H1 (cell line): Measurements from ENCODE around the gene CSNK1G2. TPM values are rescaled to one million over a fixed set of nuclear protein-coding genes. Genes with fewer than 3 reads are reported as not detected.

Experiments
- CTCF ChIA-PET: fragments of 300-600 bp; sonication (Branson Sonifier 250); formaldehyde crosslinking; loops from one replicate; lab custom pipeline; 2021; ENCODE audit not compliant: partially characterized antibody; lab: Charles Lee
- POLR2A ChIA-PET: fragments of 300-600 bp; sonication (Branson Sonifier 250); formaldehyde crosslinking; loops from one replicate; lab custom pipeline; 2021; ENCODE audit warnings: inconsistent platforms; ENCODE audit not compliant: partially characterized antibody; lab: Charles Lee
- DNase-seq, 2 experiments: peaks; one replicate each; pipeline versions ENCODE4 v3.0.0 to v3.0.0-alpha.2; 2010 to 2022; ENCODE audit warnings: low spot score in 2 of 2, low read depth in 1 of 2, mixed read lengths in 1 of 2
- FAIRE-seq: peaks from 2 replicates; lab custom pipeline; 2011; peaks lifted over from hg19 to GRCh38; lab: Jason Lieb, UNC
- H2AFZ ChIP-seq: 2 replicates; pipeline ENCODE4 v1.8.1; 2012; ENCODE audit warnings: low read length, inconsistent platforms
- H2AK5ac ChIP-seq: 2 replicates; pipeline ENCODE4 v1.6.1; 2013; ENCODE audit warnings: low read depth, low read length
- H2BK120ac ChIP-seq: replicated peaks from 2 replicates; pipeline ENCODE3; 2013; ENCODE audit warnings: low read depth, low read length, inconsistent platforms
- H2BK12ac ChIP-seq: 2 replicates; pipeline ENCODE4 v1.6.1; 2013; ENCODE audit warnings: low read depth, low read length
- H2BK15ac ChIP-seq: 2 replicates; pipeline ENCODE4 v1.6.1; 2013; ENCODE audit warnings: low read length
- H2BK20ac ChIP-seq: 2 replicates; pipeline ENCODE4 v1.6.1; 2013; ENCODE audit warnings: low read length
- H2BK5ac ChIP-seq: 2 replicates; pipeline ENCODE4 v1.6.1; 2013; ENCODE audit warnings: low read depth, low read length
- H3K14ac ChIP-seq: 2 replicates; pipeline ENCODE4 v1.6.1; 2013; ENCODE audit warnings: inconsistent platforms; ENCODE audit not compliant: insufficient read length
- H3K18ac ChIP-seq: 2 replicates; pipeline ENCODE4 v1.6.1; 2013; ENCODE audit warnings: low read length; ENCODE audit errors: extremely low read depth
- H3K23ac ChIP-seq: 2 replicates; pipeline ENCODE4 v1.6.1; 2013; ENCODE audit warnings: inconsistent platforms; ENCODE audit not compliant: insufficient read length
- H3K23me2 ChIP-seq: 2 replicates; pipeline ENCODE4 v1.6.1; 2013; ENCODE audit warnings: low read depth, low read length
- H3K27ac ChIP-seq: 2 replicates; pipeline ENCODE4 v1.6.1; 2011; ENCODE audit warnings: low read depth, low read length, inconsistent platforms
- H3K27me3 ChIP-seq, 4 experiments: replicated peaks in 1 of 4; 1 replicate in 1 of 4; 2 replicates in 3 of 4; pipeline versions ENCODE4 v1.6.1 to v1.8.1; 2011 to 2013; ENCODE audit warnings: low read length in 3 of 4, mild to moderate bottlenecking in 3 of 4, inconsistent platforms in 2 of 4, mixed read lengths in 2 of 4, moderate library complexity in 1 of 4; ENCODE audit not compliant: control insufficient read depth in 3 of 4, insufficient read depth in 3 of 4; ENCODE audit errors: extremely low read depth in 1 of 4
- H3K36me3 ChIP-seq, 4 experiments: 2 replicates each; pipeline versions ENCODE4 v1.6.1 to v1.8.1; 2011 to 2013; ENCODE audit warnings: mild to moderate bottlenecking in 4 of 4, low read length in 3 of 4, moderate library complexity in 2 of 4, control low read depth in 1 of 4, inconsistent platforms in 1 of 4; ENCODE audit not compliant: insufficient read depth in 4 of 4, control insufficient read depth in 2 of 4
- H3K4ac ChIP-seq: replicated peaks from 2 replicates; pipeline ENCODE3; 2013; ENCODE audit warnings: low read length, low read depth, mixed read lengths, inconsistent platforms; ENCODE audit not compliant: insufficient read length
- H3K4me1 ChIP-seq, 4 experiments: replicated peaks in 1 of 4; 1 replicate in 1 of 4; 2 replicates in 3 of 4; pipeline versions ENCODE4 v1.6.1 to v1.8.1; 2011 to 2013; ENCODE audit warnings: low read length in 3 of 4, inconsistent platforms in 2 of 4, mixed read lengths in 1 of 4; ENCODE audit not compliant: insufficient read depth in 4 of 4, control insufficient read depth in 3 of 4
- H3K4me2 ChIP-seq, 2 experiments: 2 replicates each; pipeline versions ENCODE4 v1.6.1 to v1.8.1; 2011 to 2013; ENCODE audit warnings: low read depth in 2 of 2, low read length in 2 of 2, control low read depth in 1 of 2, inconsistent platforms in 1 of 2, mild to moderate bottlenecking in 1 of 2; ENCODE audit not compliant: insufficient read depth in 1 of 2
- H3K4me3 ChIP-seq, 4 experiments: fragments of 200-600, 300-600 bp in 1 of 4; sonication (generic), shearing (Covaris generic), sonication (Bioruptor Twin) in 1 of 4; 2 replicates each; pipeline versions ENCODE4 v1.5.1 to v1.8.1; 2011 to 2016; ENCODE audit warnings: low read length in 4 of 4, low read depth in 3 of 4, control low read depth in 2 of 4, inconsistent platforms in 2 of 4, mild to moderate bottlenecking in 2 of 4, mixed read lengths in 1 of 4, moderate library complexity in 1 of 4; ENCODE audit not compliant: insufficient read depth in 2 of 4; ENCODE audit errors: extremely low read depth in 1 of 4
- H3K56ac ChIP-seq: replicated peaks from 2 replicates; pipeline ENCODE3; 2013; ENCODE audit warnings: low read depth, mild to moderate bottlenecking, mixed read lengths, low read length, inconsistent platforms; ENCODE audit not compliant: insufficient read length
- H3K79me1 ChIP-seq: 2 replicates; pipeline ENCODE4 v1.6.1; 2013; ENCODE audit warnings: low read depth, low read length, control low read depth
- H3K79me2 ChIP-seq, 2 experiments: 2 replicates each; pipeline versions ENCODE4 v1.6.1 to v1.8.1; 2012 to 2013; ENCODE audit warnings: low read length in 2 of 2, mild to moderate bottlenecking in 2 of 2, inconsistent platforms in 1 of 2; ENCODE audit not compliant: insufficient read depth in 2 of 2, control insufficient read depth in 1 of 2
- H3K9ac ChIP-seq, 4 experiments: replicated peaks in 1 of 4; 1 replicate in 1 of 4; 2 replicates in 3 of 4; pipeline versions ENCODE4 v1.6.1 to v1.8.1; 2011 to 2013; ENCODE audit warnings: low read depth in 3 of 4, low read length in 3 of 4, control low read depth in 2 of 4, mild to moderate bottlenecking in 2 of 4, moderate library complexity in 2 of 4, inconsistent platforms in 1 of 4; ENCODE audit errors: extremely low read depth in 1 of 4
- H3K9me3 ChIP-seq, 2 experiments: 2 replicates each; pipeline versions ENCODE4 v1.6.1 to v1.8.1; 2012 to 2013; ENCODE audit warnings: mild to moderate bottlenecking in 2 of 2, moderate library complexity in 2 of 2, control low read depth in 1 of 2, inconsistent platforms in 1 of 2, low read depth in 1 of 2, low read length in 1 of 2, mixed read lengths in 1 of 2; ENCODE audit not compliant: insufficient read depth in 2 of 2
- H4K20me1 ChIP-seq, 2 experiments: replicated peaks in 1 of 2; 2 replicates each; pipeline versions ENCODE3 to v1.8.1; 2011 to 2013; ENCODE audit warnings: inconsistent platforms in 2 of 2, low read length in 2 of 2, mild to moderate bottlenecking in 1 of 2; ENCODE audit not compliant: insufficient read depth in 2 of 2, control insufficient read depth in 1 of 2
- H4K5ac ChIP-seq: 2 replicates; pipeline ENCODE4 v1.6.1; 2013; ENCODE audit warnings: low read length, low read depth, mixed read lengths, inconsistent platforms; ENCODE audit not compliant: insufficient read length
- H4K8ac ChIP-seq: 2 replicates; pipeline ENCODE4 v1.8.0; 2013; ENCODE audit warnings: mild to moderate bottlenecking, moderate library complexity, low read length, inconsistent platforms; ENCODE audit not compliant: insufficient read depth; ENCODE audit errors: extremely low read depth
- H4K91ac ChIP-seq: replicated peaks from 2 replicates; pipeline ENCODE3; 2013; ENCODE audit warnings: low read length, mixed read lengths, inconsistent platforms; ENCODE audit not compliant: insufficient read length
- ATF3 ChIP-seq: IDR thresholded peaks from 2 replicates; pipeline ENCODE4 v1.6.1; 2011; ENCODE audit warnings: low read depth, mild to moderate bottlenecking, low read length; ENCODE audit not compliant: insufficient read depth
- BRCA1 ChIP-seq: IDR thresholded peaks from 2 replicates; pipeline ENCODE4 v1.6.1; 2012; ENCODE audit warnings: low read depth, low read length, improper control_type of control experiment
- CBX8 ChIP-seq: fragments of 300-800, 300-1000 bp; sonication (generic); IDR thresholded peaks from 2 replicates; pipeline ENCODE4 v1.7.1; 2016; ENCODE audit warnings: low read depth, low read length, borderline replicate concordance
- CTCF ChIP-seq, 3 experiments: IDR thresholded peaks; 1 replicate in 2 of 3; 2 replicates in 1 of 3; pipeline versions ENCODE4 v1.5.1 to v1.6.1; 2011; ENCODE audit warnings: low read length in 3 of 3, mild to moderate bottlenecking in 3 of 3, inconsistent platforms in 2 of 3, low read depth in 1 of 3, moderate library complexity in 1 of 3; ENCODE audit not compliant: insufficient read depth in 1 of 3; ENCODE audit errors: control extremely low read depth in 1 of 3
- MAFK ChIP-seq: IDR thresholded peaks from 2 replicates; pipeline ENCODE4 v1.6.1; 2012; ENCODE audit warnings: low read depth, mild to moderate bottlenecking, improper control_type of control experiment, low read length
- NRF1 ChIP-seq: IDR thresholded peaks from 2 replicates; pipeline ENCODE4 v1.6.1; 2011; ENCODE audit warnings: mild to moderate bottlenecking, low read depth, low read length, improper control_type of control experiment
- POU5F1 ChIP-seq: IDR thresholded peaks from 2 replicates; pipeline ENCODE4 v1.6.1; 2011; ENCODE audit warnings: low read depth, mild to moderate bottlenecking, low read length, moderate library complexity
- RXRA ChIP-seq: IDR thresholded peaks from 2 replicates; pipeline ENCODE4 v1.6.1; 2011; ENCODE audit warnings: low read depth, mild to moderate bottlenecking, low read length, moderate library complexity; ENCODE audit not compliant: insufficient read depth
- SIRT6 ChIP-seq: IDR thresholded peaks from one replicate; pipeline ENCODE4 v1.7.1; 2012; ENCODE audit warnings: low read length, inconsistent platforms
- SP2 ChIP-seq: IDR thresholded peaks from 2 replicates; pipeline ENCODE4 v1.6.1; 2012; ENCODE audit warnings: mild to moderate bottlenecking, low read length, inconsistent platforms
- SP4 ChIP-seq: IDR thresholded peaks from 2 replicates; pipeline ENCODE4 v1.6.1; 2012; ENCODE audit warnings: low read length, inconsistent platforms
- TBP ChIP-seq: IDR thresholded peaks from 2 replicates; pipeline ENCODE4 v1.6.1; 2011; ENCODE audit warnings: low read depth, low read length, improper control_type of control experiment
- WGBS, 2 experiments: shearing (Covaris generic) in 1 of 2; methylation state at CpG; one replicate each; pipeline versions ENCODE4 v1.1.6 to v1.1.7; 2013 to 2015; ENCODE audit warnings: low lambda C conversion rate in 2 of 2, mixed read lengths in 2 of 2, inconsistent platforms in 1 of 2, low coverage in 1 of 2, missing lambda C conversion rate in 1 of 2; ENCODE audit not compliant: insufficient replicate concordance in 2 of 2, insufficient coverage in 1 of 2, insufficient read length in 1 of 2; ENCODE audit errors: extremely low coverage in 1 of 2, missing lambda C conversion rate in 1 of 2; 5-methylcytosine and 5-hydroxymethylcytosine counted together
- polyA plus RNA-seq, 7 experiments: library from polyadenylated mRNA; depleted of rRNA in 3 of 7; stranded (reverse) in 5 of 7; unstranded in 2 of 7; fragments of >200 nt in 5 of 7; fragments of 200-250 nt in 2 of 7; gene quantifications; 1 replicate in 5 of 7; 2 replicates in 1 of 7; 4 replicates in 1 of 7; pipeline versions ENCODE4 v1.2.1 to v1.2.3, GENCODE V29; 2011 to 2013; ENCODE audit warnings: missing spikeins in 2 of 7, mixed read lengths in 2 of 7
- total RNA-seq: library from RNA; stranded (reverse); fragmentation: NEBNext Ultra II Directional; extraction: Animal tissue kit (Norgen Biotek cat#: 25700); gene quantifications from 2 replicates; pipeline ENCODE4 v1.2.1, GENCODE V29; 2021

The CSNK1G2 gene
- total and polyA plus RNA-seq, 2 of the 8 experiments (the other 6 are each of a cell fraction or from before 2014, with no cell fraction given), result 99.5 to 130 TPM

- Histone ChIP-seq H4K91ac (no peak overlapping the region), H3K9me3 (no peaks in the 10 kb centered on the region), H2BK12ac (no peak overlapping the region), H3K4ac (no peak overlapping the region), H4K8ac (no peak overlapping the region; the same call in 1 of the 2 replicates), H3K79me2 (no peaks in the 10 kb centered on the region), H3K4me3 (no peak overlapping the region), H3K4me1 (peaks cover 0 to 3% (median 0%) of the 10 kb centered on the region in 4 experiments; a peak in 1 of 7 replicates), H4K20me1 (peaks cover 3 to 6% of the 10 kb centered on the region in 2 experiments), H2BK5ac (no peak overlapping the region; the same call in 1 of the 2 replicates), H2AFZ (no peak overlapping the region), H3K18ac (no peak overlapping the region), H3K14ac (no peak overlapping the region), H4K5ac (no peak overlapping the region), H2BK120ac (no peak overlapping the region), H2BK15ac (no peak overlapping the region), H3K4me2 (no peak overlapping the region), H2AK5ac (no peak overlapping the region), H3K9ac (no peak overlapping the region), H3K27ac (no peak overlapping the region), H3K56ac (no peak overlapping the region), H3K27me3 (no peaks in the 10 kb centered on the region), H3K23ac (no peak overlapping the region), H3K23me2 (no peaks in the 10 kb centered on the region), H2BK20ac (no peak overlapping the region), H3K36me3 (peaks cover 12 to 50% (median 29%) of the 10 kb centered on the region in 4 experiments; a peak in 7 of 8 replicates), H3K79me1 (peaks cover 3% of the 10 kb centered on the region)
- 96% methylated on average over 18 of the region's 19 CpGs; no CpG with 5 or more reads in 1 of the 2 experiments for WGBS, 2 experiments
- DNase-seq (no peak), FAIRE-seq (no peak)
- CTCF ChIA-PET, result interaction anchor here (0.6 to 6.5 kb wide), 5 partner anchors 8 to 101 kb away, joined by 3 to 39 read pairs (median 3); no protein-coding TSS in a partner anchor
- POLR2A ChIA-PET, result interaction anchor here (0.5 to 1.3 kb wide), 2 partner anchors 14 to 79 kb away, joined by 3 to 6 read pairs; no protein-coding TSS in a partner anchor
- TF ChIP-seq CBX8 (no peak), ATF3 (no peak), CTCF (IDR thresholded peaks at IDR 0.05; ENCODE audit: control extremely low read depth in 1 of 3, insufficient read depth in 1 of 3, low read depth in 1 of 3, low read length in 3 of 3) (no peak), SP4 (no peak), NRF1 (no peak), BRCA1 (no peak), MAFK (no peak), TBP (no peak), SP2 (no peak), POU5F1 (no peak), RXRA (no peak), SIRT6 (no peak)
Measured at GRCh38 chr19:1920644-1921043, 20.3 kb upstream of the CSNK1G2 start.
